HCT116 (cell line): Measurements from ENCODE around the gene INO80C. TPM values are rescaled to one million over a fixed set of nuclear protein-coding genes. Genes with fewer than 3 reads are reported as not detected.

Experiments used
- ATAC-seq: fragments of 200-7000 bp; cut with Tn5 transposase; 2 replicates; pipeline ENCODE4 v1.9.1; 2020; ENCODE audit warnings: mild to moderate bottlenecking, moderate library complexity
- BruUV-seq: library from RNA; stranded (reverse); fragments of 400-500 nt; replicated peaks from 2 replicates; lab custom pipeline; 2021; lab: Mats Ljungman, UMichigan
- CTCF ChIA-PET: fragments of 300-600 bp; sonication (Branson Sonifier 250); formaldehyde crosslinking; loops from one replicate; lab custom pipeline; 2021; ENCODE audit warnings: antibody characterized with exemption; lab: Charles Lee
- POLR2A ChIA-PET: fragments of 300-600, 350-600 bp; sonication (Branson Sonifier 250); formaldehyde crosslinking; loops from one replicate; lab custom pipeline; 2021; ENCODE audit warnings: antibody characterized with exemption; lab: Charles Lee
- RAD21 ChIA-PET, 2 experiments: fragments of 300-600 bp; sonication (Branson Sonifier 250); formaldehyde crosslinking; loops; one replicate each; lab custom pipeline; 2023; ENCODE audit warnings: low total read pairs in 2 of 2; ENCODE audit not compliant: uncharacterized antibody in 2 of 2, unreplicated experiment in 2 of 2, low non-redundant PET in 1 of 2; lab: Charles Lee
- DNase-seq: peaks from one replicate; pipeline ENCODE4 v3.0.0-alpha.2; 2010; ENCODE audit warnings: low read depth, low spot score
- H2AFZ ChIP-seq: fragments of 200-600 bp; shearing (Covaris generic), sonication (generic); 2 replicates; pipeline ENCODE4 v1.6.1; 2017; ENCODE audit warnings: low read depth, mixed run types, mixed read lengths, antibody characterized with exemption, low read length; ENCODE audit not compliant: poor library complexity, severe bottlenecking
- H3K27ac ChIP-seq: 2 replicates; pipeline ENCODE4 v1.5.1; 2012; ENCODE audit warnings: low read depth, low read length
- H3K27me3 ChIP-seq: fragments of 200-600 bp; sonication (generic); 2 replicates; pipeline ENCODE4 v1.6.1; 2016; ENCODE audit warnings: mixed run types, low read length, mixed read lengths; ENCODE audit not compliant: insufficient read depth
- H3K36me3 ChIP-seq, 2 experiments: fragments of 200-500 bp in 1 of 2; fragments of 200-600 bp in 1 of 2; sonication (Bioruptor generic) in 1 of 2; sonication (generic) in 1 of 2; 2 replicates each; pipeline versions ENCODE4 v1.5.1 to v1.6.1; 2014 to 2016; ENCODE audit warnings: low read length in 2 of 2, inconsistent platforms in 1 of 2, mixed read lengths in 1 of 2, mixed run types in 1 of 2; ENCODE audit not compliant: insufficient read depth in 2 of 2, control insufficient read depth in 1 of 2
- H3K4me1 ChIP-seq, 2 experiments: fragments of 200-600 bp in 1 of 2; sonication (generic) in 1 of 2; 2 replicates each; pipeline versions ENCODE4 v1.5.1 to v1.6.1; 2012 to 2017; ENCODE audit warnings: low read length in 2 of 2, inconsistent platforms in 1 of 2, mild to moderate bottlenecking in 1 of 2, mixed read lengths in 1 of 2, mixed run types in 1 of 2, moderate library complexity in 1 of 2; ENCODE audit not compliant: insufficient read depth in 2 of 2, control insufficient read depth in 1 of 2
- H3K4me2 ChIP-seq: fragments of 200-600 bp; sonication (generic); 2 replicates; pipeline ENCODE4 v1.6.1; 2017; ENCODE audit warnings: mixed run types, low read length, mixed read lengths
- H3K4me3 ChIP-seq, 2 experiments: fragments of 200-600 bp in 1 of 2; sonication (generic) in 1 of 2; replicated peaks in 1 of 2; 2 replicates each; pipeline ENCODE4 v1.5.1; 2011 to 2016; ENCODE audit warnings: low read length in 2 of 2, control low read depth in 1 of 2, low read depth in 1 of 2, mild to moderate bottlenecking in 1 of 2, mixed read lengths in 1 of 2, mixed run types in 1 of 2
- H3K79me2 ChIP-seq: fragments of 200-600 bp; sonication (generic); 2 replicates; pipeline ENCODE4 v1.6.1; 2017; ENCODE audit warnings: mild to moderate bottlenecking, mixed run types, low read length, moderate library complexity, mixed read lengths; ENCODE audit not compliant: insufficient read depth
- H3K9ac ChIP-seq: fragments of 200-600 bp; sonication (generic); 2 replicates; pipeline ENCODE4 v1.6.1; 2016; ENCODE audit warnings: low read length, mixed read lengths
- H3K9me2 ChIP-seq: fragments of 200-600 bp; sonication (generic), shearing (Covaris generic); 2 replicates; pipeline ENCODE4 v1.6.1; 2017; ENCODE audit warnings: mixed run types, mild to moderate bottlenecking, moderate library complexity; ENCODE audit not compliant: insufficient read depth
- H3K9me3 ChIP-seq, 2 experiments: fragments of 200-500 bp in 1 of 2; fragments of 200-600 bp in 1 of 2; sonication (Bioruptor generic) in 1 of 2; sonication (generic) in 1 of 2; 2 replicates each; pipeline ENCODE4 v1.6.1; 2014 to 2017; ENCODE audit warnings: low read length in 2 of 2, mixed read lengths in 2 of 2, inconsistent platforms in 1 of 2, low read depth in 1 of 2, mild to moderate bottlenecking in 1 of 2, mixed run types in 1 of 2, moderate library complexity in 1 of 2; ENCODE audit not compliant: control insufficient read depth in 1 of 2, insufficient read depth in 1 of 2
- H4K20me1 ChIP-seq: fragments of 200-600 bp; sonication (generic), shearing (Covaris generic); 2 replicates; pipeline ENCODE4 v1.6.1; 2017; ENCODE audit warnings: mixed run types, mild to moderate bottlenecking, moderate library complexity; ENCODE audit not compliant: insufficient read depth
- EGR1 ChIP-seq: IDR thresholded peaks from 2 replicates; pipeline ENCODE4 v1.6.1; 2012; ENCODE audit warnings: low read depth
- EZH2 ChIP-seq: fragments of 200-600 bp; sonication (generic); IDR thresholded peaks from 2 replicates; pipeline ENCODE4 v1.6.1; 2017; ENCODE audit warnings: antibody characterized with exemption, mixed run types
- EZH2phosphoT487 ChIP-seq: fragments of 200-600 bp; IDR thresholded peaks from 2 replicates; pipeline ENCODE4 v1.6.1; 2018; ENCODE audit warnings: antibody characterized with exemption, borderline replicate concordance
- FOSL1 ChIP-seq: IDR thresholded peaks from 2 replicates; pipeline ENCODE4 v1.6.1; 2012; ENCODE audit warnings: low read depth
- JUND ChIP-seq: IDR thresholded peaks from 2 replicates; pipeline ENCODE4 v1.6.1; 2012
- MAX ChIP-seq: IDR thresholded peaks from 2 replicates; pipeline ENCODE4 v1.6.1; 2012
- POLR2A ChIP-seq: IDR thresholded peaks from 2 replicates; pipeline ENCODE4 v1.7.0; 2011; ENCODE audit warnings: borderline replicate concordance; ENCODE audit not compliant: insufficient read depth, insufficient read length; ENCODE audit errors: extremely low read depth
- RAD21 ChIP-seq: IDR thresholded peaks from 2 replicates; pipeline ENCODE4 v1.6.1; 2012; ENCODE audit warnings: low read depth, mild to moderate bottlenecking
- SIN3A ChIP-seq: IDR thresholded peaks from 2 replicates; pipeline ENCODE4 v1.6.1; 2012; ENCODE audit warnings: low read depth
- SRF ChIP-seq: IDR thresholded peaks from 2 replicates; pipeline ENCODE4 v1.6.1; 2012; ENCODE audit warnings: low read depth
- TCF7L2 ChIP-seq: IDR thresholded peaks from 2 replicates; pipeline ENCODE4 v1.7.0; 2011; ENCODE audit warnings: borderline replicate concordance, inconsistent platforms; ENCODE audit not compliant: insufficient read depth, insufficient read length; ENCODE audit errors: extremely low read depth
- ZBTB33 ChIP-seq: IDR thresholded peaks from 2 replicates; pipeline ENCODE4 v1.6.1; 2011; ENCODE audit warnings: mild to moderate bottlenecking, low read length, moderate library complexity; ENCODE audit not compliant: insufficient replicate concordance; ENCODE audit errors: extremely low read depth
- ZNF274 ChIP-seq: fragments of 200-500 bp; sonication (Bioruptor generic); IDR thresholded peaks from 2 replicates; pipeline ENCODE4 v1.6.1; 2014; ENCODE audit warnings: mild to moderate bottlenecking, low read depth, low read length, inconsistent platforms
- intact Hi-C: fragments of 100-400 bp; cut with micrococcal nuclease; formaldehyde crosslinking; loops from 2 replicates; pipeline ENCODE4 v1.10.0; 2022
- total RNA-seq: library from RNA; stranded (reverse); gene quantifications from one replicate; pipeline ENCODE4 v1.2.1, GENCODE V29; 2021; ENCODE audit not compliant: unreplicated experiment
- TF ChIP-seq, protein P1 (sequence below), 3 experiments: fragments of 200-600 bp in 1 of 3; sonication (generic) in 1 of 3; IDR thresholded peaks in 2 of 3; conservative IDR thresholded peaks in 1 of 3; 2 replicates each; pipeline ENCODE4 v1.5.1; 2012 to 2017; ENCODE audit warnings: low read depth in 2 of 3, low read length in 2 of 3, antibody characterized with exemption in 1 of 3, borderline replicate concordance in 1 of 3, control low read depth in 1 of 3, mild to moderate bottlenecking in 1 of 3, mixed read lengths in 1 of 3, mixed run types in 1 of 3, moderate library complexity in 1 of 3; ENCODE audit not compliant: insufficient read depth in 1 of 3
- TF ChIP-seq, protein P2 (sequence below): IDR thresholded peaks from 2 replicates; pipeline ENCODE4 v1.6.1; 2012
- TF ChIP-seq, protein P3 (sequence below): IDR thresholded peaks from 2 replicates; pipeline ENCODE4 v1.6.1; 2012; ENCODE audit warnings: low read depth

INO80C gene
- total RNA-seq, 1 experiment from 2014 or later: 30.7 TPM

DNA sequence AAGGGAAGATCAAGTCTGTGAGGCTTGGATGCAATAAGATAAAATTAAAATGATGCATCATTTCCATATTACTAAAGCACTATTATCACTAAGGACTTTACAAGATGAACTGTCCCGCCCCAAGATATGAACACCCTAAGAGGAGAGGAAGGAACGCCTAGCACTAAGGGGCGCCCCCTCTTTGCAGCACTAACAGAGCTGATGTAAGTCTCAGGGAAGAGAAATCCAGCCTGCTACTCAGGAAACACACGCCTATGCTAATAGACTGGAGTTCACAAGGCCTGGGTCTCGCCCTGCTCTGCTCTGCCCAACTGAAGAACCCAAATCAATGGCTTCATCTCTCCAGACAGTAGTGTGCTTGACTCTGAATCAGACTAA is 6.1 kb downstream of the INO80C start:
- no peak overlapping the region for H3K4me3 ChIP-seq
- no peaks in the 10 kb centered on the region for H4K20me1 ChIP-seq
- no peaks in the 10 kb centered on the region for H3K36me3 ChIP-seq
- ChIA-PET POLR2A (no interaction called here), RAD21 (no interaction called here), CTCF (no interaction called here)
- H3K4me1 ChIP-seq: peaks cover 9 to 20% of the 10 kb centered on the region in 2 experiments; a peak in 3 of 4 replicates
- DNase-seq (no peak), ATAC-seq (no peak; the same call in 1 of the 2 replicates)
- no peak overlapping the region for H2AFZ ChIP-seq
- no peak overlapping the region for H3K4me2 ChIP-seq
- H3K79me2 ChIP-seq: peaks cover 66% of the 10 kb centered on the region
- H3K27me3 ChIP-seq: no peaks in the 10 kb centered on the region
- H3K27ac ChIP-seq: no peak overlapping the region
- BruUV-seq: no TSS peak
- no peaks in the 10 kb centered on the region for H3K9me2 ChIP-seq
- intact Hi-C loops: no loop called here
- H3K9me3 ChIP-seq: no peaks in the 10 kb centered on the region
- TF ChIP-seq POLR2A: no peak
- TF ChIP-seq EGR1: no peak
- no peak for TF ChIP-seq JUND
- TF ChIP-seq, protein P1, sequence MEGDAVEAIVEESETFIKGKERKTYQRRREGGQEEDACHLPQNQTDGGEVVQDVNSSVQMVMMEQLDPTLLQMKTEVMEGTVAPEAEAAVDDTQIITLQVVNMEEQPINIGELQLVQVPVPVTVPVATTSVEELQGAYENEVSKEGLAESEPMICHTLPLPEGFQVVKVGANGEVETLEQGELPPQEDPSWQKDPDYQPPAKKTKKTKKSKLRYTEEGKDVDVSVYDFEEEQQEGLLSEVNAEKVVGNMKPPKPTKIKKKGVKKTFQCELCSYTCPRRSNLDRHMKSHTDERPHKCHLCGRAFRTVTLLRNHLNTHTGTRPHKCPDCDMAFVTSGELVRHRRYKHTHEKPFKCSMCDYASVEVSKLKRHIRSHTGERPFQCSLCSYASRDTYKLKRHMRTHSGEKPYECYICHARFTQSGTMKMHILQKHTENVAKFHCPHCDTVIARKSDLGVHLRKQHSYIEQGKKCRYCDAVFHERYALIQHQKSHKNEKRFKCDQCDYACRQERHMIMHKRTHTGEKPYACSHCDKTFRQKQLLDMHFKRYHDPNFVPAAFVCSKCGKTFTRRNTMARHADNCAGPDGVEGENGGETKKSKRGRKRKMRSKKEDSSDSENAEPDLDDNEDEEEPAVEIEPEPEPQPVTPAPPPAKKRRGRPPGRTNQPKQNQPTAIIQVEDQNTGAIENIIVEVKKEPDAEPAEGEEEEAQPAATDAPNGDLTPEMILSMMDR (IDR thresholded peaks at IDR 0.05 in 2 of 3, conservative IDR thresholded peaks at IDR 0.05 in 1 of 3; ENCODE audit: borderline replicate concordance in 1 of 3, insufficient read depth in 1 of 3, low read depth in 2 of 3, low read length in 2 of 3): no peak
- TF ChIP-seq, protein P2, sequence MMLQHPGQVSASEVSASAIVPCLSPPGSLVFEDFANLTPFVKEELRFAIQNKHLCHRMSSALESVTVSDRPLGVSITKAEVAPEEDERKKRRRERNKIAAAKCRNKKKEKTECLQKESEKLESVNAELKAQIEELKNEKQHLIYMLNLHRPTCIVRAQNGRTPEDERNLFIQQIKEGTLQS: no peak
- no peak for TF ChIP-seq SRF
- no peak for TF ChIP-seq RAD21
- TF ChIP-seq ZBTB33: no peak
- TF ChIP-seq MAX: no peak
- TF ChIP-seq SIN3A: no peak
- TF ChIP-seq, protein P3, sequence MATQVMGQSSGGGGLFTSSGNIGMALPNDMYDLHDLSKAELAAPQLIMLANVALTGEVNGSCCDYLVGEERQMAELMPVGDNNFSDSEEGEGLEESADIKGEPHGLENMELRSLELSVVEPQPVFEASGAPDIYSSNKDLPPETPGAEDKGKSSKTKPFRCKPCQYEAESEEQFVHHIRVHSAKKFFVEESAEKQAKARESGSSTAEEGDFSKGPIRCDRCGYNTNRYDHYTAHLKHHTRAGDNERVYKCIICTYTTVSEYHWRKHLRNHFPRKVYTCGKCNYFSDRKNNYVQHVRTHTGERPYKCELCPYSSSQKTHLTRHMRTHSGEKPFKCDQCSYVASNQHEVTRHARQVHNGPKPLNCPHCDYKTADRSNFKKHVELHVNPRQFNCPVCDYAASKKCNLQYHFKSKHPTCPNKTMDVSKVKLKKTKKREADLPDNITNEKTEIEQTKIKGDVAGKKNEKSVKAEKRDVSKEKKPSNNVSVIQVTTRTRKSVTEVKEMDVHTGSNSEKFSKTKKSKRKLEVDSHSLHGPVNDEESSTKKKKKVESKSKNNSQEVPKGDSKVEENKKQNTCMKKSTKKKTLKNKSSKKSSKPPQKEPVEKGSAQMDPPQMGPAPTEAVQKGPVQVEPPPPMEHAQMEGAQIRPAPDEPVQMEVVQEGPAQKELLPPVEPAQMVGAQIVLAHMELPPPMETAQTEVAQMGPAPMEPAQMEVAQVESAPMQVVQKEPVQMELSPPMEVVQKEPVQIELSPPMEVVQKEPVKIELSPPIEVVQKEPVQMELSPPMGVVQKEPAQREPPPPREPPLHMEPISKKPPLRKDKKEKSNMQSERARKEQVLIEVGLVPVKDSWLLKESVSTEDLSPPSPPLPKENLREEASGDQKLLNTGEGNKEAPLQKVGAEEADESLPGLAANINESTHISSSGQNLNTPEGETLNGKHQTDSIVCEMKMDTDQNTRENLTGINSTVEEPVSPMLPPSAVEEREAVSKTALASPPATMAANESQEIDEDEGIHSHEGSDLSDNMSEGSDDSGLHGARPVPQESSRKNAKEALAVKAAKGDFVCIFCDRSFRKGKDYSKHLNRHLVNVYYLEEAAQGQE: no peak
- no peak for TF ChIP-seq TCF7L2
- TF ChIP-seq FOSL1: no peak
- no peak for TF ChIP-seq EZH2phosphoT487
- TF ChIP-seq ZNF274: no peak
- no peak for TF ChIP-seq EZH2
- no peak overlapping the region for H3K9ac ChIP-seq
